ENCODE data around the gene CDK19. TPM values are rescaled to one million over a fixed set of nuclear protein-coding genes. Genes with fewer than 3 reads are reported as not detected.
A peak's percentile ranks its signal among the peaks of the same experiment; 100 is the strongest.

Gene CDK19
- total and polyA plus RNA-seq, 2 of the 13 experiments (the other 11 are each of a cell fraction or from before 2014, with no cell fraction given), result 13.4 to 27.0 TPM

DNA sequence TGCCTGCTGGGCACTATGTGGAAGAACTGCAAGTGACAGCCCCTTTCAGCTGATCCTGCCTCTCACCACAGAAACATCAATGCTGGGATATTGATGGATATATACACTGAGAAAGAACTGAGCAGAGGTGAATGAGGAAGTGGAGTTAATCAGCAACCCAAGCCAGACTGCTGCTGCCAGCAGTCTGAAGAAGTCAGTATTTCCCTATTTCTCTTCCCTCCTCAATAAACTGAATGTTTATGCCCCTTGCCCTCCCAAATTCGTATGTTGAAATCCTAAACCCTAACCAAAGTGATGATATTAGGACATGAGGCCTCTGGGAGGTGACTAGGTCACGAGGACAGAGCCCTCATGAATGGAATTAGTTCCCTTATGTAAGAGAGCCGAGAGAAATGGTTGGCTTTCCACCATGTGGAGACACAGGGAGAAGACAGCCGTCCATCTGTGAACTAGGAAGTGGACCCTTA lies 76.3 kb downstream of the CDK19 start (continued):
- TF ChIP-seq, protein P1, sequence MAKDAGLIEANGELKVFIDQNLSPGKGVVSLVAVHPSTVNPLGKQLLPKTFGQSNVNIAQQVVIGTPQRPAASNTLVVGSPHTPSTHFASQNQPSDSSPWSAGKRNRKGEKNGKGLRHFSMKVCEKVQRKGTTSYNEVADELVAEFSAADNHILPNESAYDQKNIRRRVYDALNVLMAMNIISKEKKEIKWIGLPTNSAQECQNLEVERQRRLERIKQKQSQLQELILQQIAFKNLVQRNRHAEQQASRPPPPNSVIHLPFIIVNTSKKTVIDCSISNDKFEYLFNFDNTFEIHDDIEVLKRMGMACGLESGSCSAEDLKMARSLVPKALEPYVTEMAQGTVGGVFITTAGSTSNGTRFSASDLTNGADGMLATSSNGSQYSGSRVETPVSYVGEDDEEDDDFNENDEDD (CRISPR knock-in tag; IDR thresholded peaks at IDR 0.05; ENCODE audit: borderline replicate concordance), result no peak
- TF ChIP-seq NAIF1 (CRISPR knock-in tag; IDR thresholded peaks at IDR 0.05; ENCODE audit: borderline replicate concordance), result no peak
- peak; percentile 63; the same call in 1 of the 2 replicates for TF ChIP-seq MEF2D (CRISPR knock-in tag; IDR thresholded peaks at IDR 0.05)
- TF ChIP-seq ZNF678 (CRISPR knock-in tag; IDR thresholded peaks at IDR 0.05), result no peak
- no peak for TF ChIP-seq ZFP1 (CRISPR knock-in tag; IDR thresholded peaks at IDR 0.05)
- peak; percentile 79 for TF ChIP-seq SIN3A (IDR thresholded peaks at IDR 0.05; ENCODE audit: borderline replicate concordance, low read depth, low read length)
- TF ChIP-seq ZNF619 (CRISPR knock-in tag; IDR thresholded peaks at IDR 0.05), result no peak
- TF ChIP-seq ARID2 (CRISPR knock-in tag; IDR thresholded peaks at IDR 0.05; ENCODE audit: borderline replicate concordance), result no peak
- no peak for TF ChIP-seq ZNF431 (CRISPR knock-in tag; IDR thresholded peaks at IDR 0.05; ENCODE audit: borderline replicate concordance, low read depth)
- TF ChIP-seq, protein P2, sequence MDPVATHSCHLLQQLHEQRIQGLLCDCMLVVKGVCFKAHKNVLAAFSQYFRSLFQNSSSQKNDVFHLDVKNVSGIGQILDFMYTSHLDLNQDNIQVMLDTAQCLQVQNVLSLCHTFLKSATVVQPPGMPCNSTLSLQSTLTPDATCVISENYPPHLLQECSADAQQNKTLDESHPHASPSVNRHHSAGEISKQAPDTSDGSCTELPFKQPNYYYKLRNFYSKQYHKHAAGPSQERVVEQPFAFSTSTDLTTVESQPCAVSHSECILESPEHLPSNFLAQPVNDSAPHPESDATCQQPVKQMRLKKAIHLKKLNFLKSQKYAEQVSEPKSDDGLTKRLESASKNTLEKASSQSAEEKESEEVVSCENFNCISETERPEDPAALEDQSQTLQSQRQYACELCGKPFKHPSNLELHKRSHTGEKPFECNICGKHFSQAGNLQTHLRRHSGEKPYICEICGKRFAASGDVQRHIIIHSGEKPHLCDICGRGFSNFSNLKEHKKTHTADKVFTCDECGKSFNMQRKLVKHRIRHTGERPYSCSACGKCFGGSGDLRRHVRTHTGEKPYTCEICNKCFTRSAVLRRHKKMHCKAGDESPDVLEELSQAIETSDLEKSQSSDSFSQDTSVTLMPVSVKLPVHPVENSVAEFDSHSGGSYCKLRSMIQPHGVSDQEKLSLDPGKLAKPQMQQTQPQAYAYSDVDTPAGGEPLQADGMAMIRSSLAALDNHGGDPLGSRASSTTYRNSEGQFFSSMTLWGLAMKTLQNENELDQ (CRISPR knock-in tag; IDR thresholded peaks at IDR 0.05; ENCODE audit: borderline replicate concordance), result no peak
- TF ChIP-seq, protein P3, sequence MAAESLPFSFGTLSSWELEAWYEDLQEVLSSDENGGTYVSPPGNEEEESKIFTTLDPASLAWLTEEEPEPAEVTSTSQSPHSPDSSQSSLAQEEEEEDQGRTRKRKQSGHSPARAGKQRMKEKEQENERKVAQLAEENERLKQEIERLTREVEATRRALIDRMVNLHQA (CRISPR knock-in tag; IDR thresholded peaks at IDR 0.05), result no peak
- TF ChIP-seq ZSCAN21 (CRISPR knock-in tag; IDR thresholded peaks at IDR 0.05; ENCODE audit: borderline replicate concordance), result no peak; the same call in 1 of the 2 replicates
- TF ChIP-seq ZNF569 (CRISPR knock-in tag; IDR thresholded peaks at IDR 0.05; ENCODE audit: borderline replicate concordance), result no peak
- TF ChIP-seq, protein P4, sequence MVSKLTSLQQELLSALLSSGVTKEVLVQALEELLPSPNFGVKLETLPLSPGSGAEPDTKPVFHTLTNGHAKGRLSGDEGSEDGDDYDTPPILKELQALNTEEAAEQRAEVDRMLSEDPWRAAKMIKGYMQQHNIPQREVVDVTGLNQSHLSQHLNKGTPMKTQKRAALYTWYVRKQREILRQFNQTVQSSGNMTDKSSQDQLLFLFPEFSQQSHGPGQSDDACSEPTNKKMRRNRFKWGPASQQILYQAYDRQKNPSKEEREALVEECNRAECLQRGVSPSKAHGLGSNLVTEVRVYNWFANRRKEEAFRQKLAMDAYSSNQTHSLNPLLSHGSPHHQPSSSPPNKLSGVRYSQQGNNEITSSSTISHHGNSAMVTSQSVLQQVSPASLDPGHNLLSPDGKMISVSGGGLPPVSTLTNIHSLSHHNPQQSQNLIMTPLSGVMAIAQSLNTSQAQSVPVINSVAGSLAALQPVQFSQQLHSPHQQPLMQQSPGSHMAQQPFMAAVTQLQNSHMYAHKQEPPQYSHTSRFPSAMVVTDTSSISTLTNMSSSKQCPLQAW (CRISPR knock-in tag; IDR thresholded peaks at IDR 0.05), result peak; percentile 96
- TF ChIP-seq SCMH1 (CRISPR knock-in tag; IDR thresholded peaks at IDR 0.05; ENCODE audit: borderline replicate concordance), result no peak
- TF ChIP-seq CCDC6 (CRISPR knock-in tag; IDR thresholded peaks at IDR 0.05), result no peak
- TF ChIP-seq, protein P5, sequence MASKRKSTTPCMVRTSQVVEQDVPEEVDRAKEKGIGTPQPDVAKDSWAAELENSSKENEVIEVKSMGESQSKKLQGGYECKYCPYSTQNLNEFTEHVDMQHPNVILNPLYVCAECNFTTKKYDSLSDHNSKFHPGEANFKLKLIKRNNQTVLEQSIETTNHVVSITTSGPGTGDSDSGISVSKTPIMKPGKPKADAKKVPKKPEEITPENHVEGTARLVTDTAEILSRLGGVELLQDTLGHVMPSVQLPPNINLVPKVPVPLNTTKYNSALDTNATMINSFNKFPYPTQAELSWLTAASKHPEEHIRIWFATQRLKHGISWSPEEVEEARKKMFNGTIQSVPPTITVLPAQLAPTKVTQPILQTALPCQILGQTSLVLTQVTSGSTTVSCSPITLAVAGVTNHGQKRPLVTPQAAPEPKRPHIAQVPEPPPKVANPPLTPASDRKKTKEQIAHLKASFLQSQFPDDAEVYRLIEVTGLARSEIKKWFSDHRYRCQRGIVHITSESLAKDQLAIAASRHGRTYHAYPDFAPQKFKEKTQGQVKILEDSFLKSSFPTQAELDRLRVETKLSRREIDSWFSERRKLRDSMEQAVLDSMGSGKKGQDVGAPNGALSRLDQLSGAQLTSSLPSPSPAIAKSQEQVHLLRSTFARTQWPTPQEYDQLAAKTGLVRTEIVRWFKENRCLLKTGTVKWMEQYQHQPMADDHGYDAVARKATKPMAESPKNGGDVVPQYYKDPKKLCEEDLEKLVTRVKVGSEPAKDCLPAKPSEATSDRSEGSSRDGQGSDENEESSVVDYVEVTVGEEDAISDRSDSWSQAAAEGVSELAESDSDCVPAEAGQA (IDR thresholded peaks at IDR 0.05; ENCODE audit: low read depth), result no peak
- TF ChIP-seq, protein P5 (CRISPR knock-in tag; IDR thresholded peaks at IDR 0.05; ENCODE audit: borderline replicate concordance), result no peak
- no peak for TF ChIP-seq NRL (CRISPR knock-in tag; IDR thresholded peaks at IDR 0.05; ENCODE audit: borderline replicate concordance)

Measured in HepG2 (cell line).